Stimulated activated CD8-positive, alpha-beta memory T cell treated with anti-CD3 and anti-CD28 coated beads, Interleukin-4, amount 100 ng/mL, for 4 hours (primary cell): Measurements from ENCODE around the gene ZNF14.
"Not testable (repeated sequence)": the region's sequence is repeated elsewhere in the genome, so short reads cannot be mapped to it uniquely, and the experiment has no call there.

Experiments
- DNase-seq, 2 donors: peaks; one replicate each; pipeline ENCODE4 v3.0.0-alpha.2; 2020; ENCODE audit warnings: low read depth in 2 of 2, low spot score in 1 of 2

Gene ZNF14

GRCh38 chr19:19747357-19748220 is 14.7 kb upstream of the ZNF14 start:
- no peak for DNase-seq

GRCh38 chr19:19746286-19747213 is 13.6 kb upstream of the ZNF14 start:
- DNase-seq: no peak

- no peak for DNase-seq
Observed at GRCh38 chr19:19745496-19746285, 12.8 kb upstream of the ZNF14 start.

- no peak for DNase-seq
Observed at GRCh38 chr19:19744641-19745040, 11.7 kb upstream of the ZNF14 start.

GRCh38 chr19:19743921-19744320 is 11.0 kb upstream of the ZNF14 start:
- not testable (repeated sequence) for DNase-seq

- no peak for DNase-seq
Observed at GRCh38 chr19:19743176-19743575, 10.3 kb upstream of the ZNF14 start.

GRCh38 chr19:19742773-19743172 is 9.9 kb upstream of the ZNF14 start:
- no peak for DNase-seq

- no peak for DNase-seq
Observed at GRCh38 chr19:19741184-19741583, 8.3 kb upstream of the ZNF14 start.

GRCh38 chr19:19740755-19741154 is 7.8 kb upstream of the ZNF14 start:
- DNase-seq: no peak

GRCh38 chr19:19738564-19738963 is 5.7 kb upstream of the ZNF14 start:
- DNase-seq: no peak

GRCh38 chr19:19737559-19738332 is 4.8 kb upstream of the ZNF14 start:
- no peak for DNase-seq

GRCh38 chr19:19721896-19722295 is 11.0 kb downstream of the ZNF14 start:
- DNase-seq: no peak

- DNase-seq: no peak
Observed at GRCh38 chr19:19719798-19720197, 13.1 kb downstream of the ZNF14 start.

GRCh38 chr19:19711934-19712828 is 20.7 kb downstream of the ZNF14 start:
- DNase-seq: no peak

GRCh38 chr19:19711306-19711933 is 21.5 kb downstream of the ZNF14 start:
- no peak for DNase-seq

- no peak for DNase-seq
Observed at GRCh38 chr19:19710506-19710905, 22.4 kb downstream of the ZNF14 start.

- no peak for DNase-seq
Observed at GRCh38 chr19:19704836-19705235, 28.1 kb downstream of the ZNF14 start.

GRCh38 chr19:19700493-19700892 is 32.4 kb downstream of the ZNF14 start:
- not testable (repeated sequence) for DNase-seq

GRCh38 chr19:19697589-19697988 is 35.3 kb downstream of the ZNF14 start:
- no peak for DNase-seq
